ENCODE measurements around the gene TMEM19. TPM values are rescaled to one million over a fixed set of nuclear protein-coding genes. Genes with fewer than 3 reads are reported as not detected.

The TMEM19 gene
- total RNA-seq, 4 donors from 2014 or later: 9.3 to 47.0 (median 21.4) TPM

DNA sequence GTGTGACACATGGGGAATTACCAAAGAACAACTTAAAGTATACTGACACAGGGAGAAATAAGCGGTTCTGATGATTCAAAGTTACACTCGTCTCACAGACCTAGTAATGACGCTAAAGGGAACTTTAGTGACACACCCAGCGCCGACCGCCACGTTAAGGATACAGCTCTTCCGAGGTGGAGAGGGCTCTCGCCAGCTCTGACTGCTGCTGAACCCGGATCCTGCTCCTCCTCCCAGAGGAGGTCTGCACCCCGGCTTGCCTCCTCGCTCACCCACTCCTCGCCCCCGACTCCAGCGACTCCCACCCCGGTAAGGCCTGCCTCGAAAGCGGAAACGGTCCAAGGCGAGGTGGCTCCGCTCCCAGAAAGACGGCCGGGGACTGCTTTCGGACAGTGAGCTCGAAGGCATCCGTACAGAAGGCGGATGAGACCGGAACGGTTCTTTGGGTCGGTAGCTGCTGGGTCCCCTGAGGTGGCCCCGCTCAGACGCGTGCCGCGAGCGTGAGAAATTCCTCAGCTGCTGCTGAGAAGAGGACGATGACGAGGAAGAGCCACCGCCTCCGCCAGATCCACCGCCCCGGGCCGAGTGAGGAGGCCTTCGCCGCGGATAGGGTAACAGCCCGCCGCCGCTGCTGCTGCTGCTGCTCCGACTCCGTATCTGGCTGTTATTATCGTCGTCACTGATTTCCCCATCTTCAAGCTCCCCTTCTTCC is 22.9 kb upstream of the TMEM19 start:
- Histone ChIP-seq H3K9me3 (no peaks in the 10 kb centered on the region), H3K4me1 (peaks cover 27 to 31% of the 10 kb centered on the region in 2 donors), H3K4me3 (peak overlapping the region; percentile 82 to 99 (median 96)), H3K36me3 (peaks cover 0 to 27% of the 10 kb centered on the region in 2 donors), H3K27me3 (no peaks in the 10 kb centered on the region), H3K27ac (peak overlapping the region; percentile 93 to 97 (median 96))
- ATAC-seq (peak; percentile 34 to 44), DNase-seq (peak; percentile 32 to 55)
- in situ Hi-C loops (cut with MboI; ENCODE audit: low sequenced_read_pairs in 4 of 4): loop anchor here in 2 of 4 donors (10.0 kb wide), 2 partner anchors 92 to 172 kb away; partner anchors contain the start of genes RAB21 (in 2 of the 2) and TBC1D15 (in 1 of the 2)
- intact Hi-C loops (cut with DNase I; ENCODE audit: low total_unique reads): no loop called here
- TF ChIP-seq, protein P1, sequence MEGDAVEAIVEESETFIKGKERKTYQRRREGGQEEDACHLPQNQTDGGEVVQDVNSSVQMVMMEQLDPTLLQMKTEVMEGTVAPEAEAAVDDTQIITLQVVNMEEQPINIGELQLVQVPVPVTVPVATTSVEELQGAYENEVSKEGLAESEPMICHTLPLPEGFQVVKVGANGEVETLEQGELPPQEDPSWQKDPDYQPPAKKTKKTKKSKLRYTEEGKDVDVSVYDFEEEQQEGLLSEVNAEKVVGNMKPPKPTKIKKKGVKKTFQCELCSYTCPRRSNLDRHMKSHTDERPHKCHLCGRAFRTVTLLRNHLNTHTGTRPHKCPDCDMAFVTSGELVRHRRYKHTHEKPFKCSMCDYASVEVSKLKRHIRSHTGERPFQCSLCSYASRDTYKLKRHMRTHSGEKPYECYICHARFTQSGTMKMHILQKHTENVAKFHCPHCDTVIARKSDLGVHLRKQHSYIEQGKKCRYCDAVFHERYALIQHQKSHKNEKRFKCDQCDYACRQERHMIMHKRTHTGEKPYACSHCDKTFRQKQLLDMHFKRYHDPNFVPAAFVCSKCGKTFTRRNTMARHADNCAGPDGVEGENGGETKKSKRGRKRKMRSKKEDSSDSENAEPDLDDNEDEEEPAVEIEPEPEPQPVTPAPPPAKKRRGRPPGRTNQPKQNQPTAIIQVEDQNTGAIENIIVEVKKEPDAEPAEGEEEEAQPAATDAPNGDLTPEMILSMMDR (IDR thresholded peaks at IDR 0.05 in 4 of 5, conservative IDR thresholded peaks at IDR 0.05 in 1 of 5): no peak
- TF ChIP-seq POLR2A (IDR thresholded peaks at IDR 0.05): peak; percentile 18

DNA sequence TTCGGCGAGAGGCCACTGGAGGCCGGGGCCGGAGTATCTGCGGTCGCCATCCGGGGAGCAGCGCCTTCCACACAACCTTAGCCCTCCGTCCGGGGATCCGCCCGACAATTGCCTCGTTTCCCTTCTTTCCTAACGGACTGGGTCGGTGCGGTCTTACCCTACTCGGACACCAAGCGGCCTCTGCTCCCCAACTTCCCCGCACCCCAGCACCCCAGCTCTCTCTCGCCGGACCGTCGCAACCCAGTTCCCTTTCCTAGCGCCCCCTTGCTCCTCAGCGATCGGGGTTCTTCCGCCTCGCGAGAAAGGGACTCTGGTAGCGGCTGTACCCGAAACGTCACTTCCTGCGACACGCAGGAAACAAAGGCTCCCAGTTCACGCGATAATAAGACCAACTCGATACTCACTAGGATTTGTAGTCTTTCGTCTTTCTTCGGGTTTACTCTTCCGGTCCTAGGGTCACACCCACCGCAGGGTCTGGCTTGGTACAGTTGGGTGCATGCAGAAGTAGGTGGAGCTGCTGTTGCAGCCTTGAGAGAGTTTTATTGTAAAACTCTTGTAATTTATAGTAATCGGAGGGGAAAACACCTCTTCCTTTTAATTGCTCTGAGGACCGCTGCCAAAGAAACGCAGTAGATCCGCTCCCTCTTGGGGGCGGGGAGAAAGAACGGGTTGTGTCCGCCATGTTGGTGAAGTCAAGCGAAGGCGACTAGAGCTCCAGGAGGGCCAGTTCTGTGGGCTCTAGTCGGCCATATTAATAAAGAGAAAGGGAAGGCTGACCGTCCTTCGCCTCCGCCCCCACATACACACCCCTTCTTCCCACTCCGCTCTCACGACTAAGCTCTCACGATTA is 22.1 kb upstream of the TMEM19 start, which contains the start of the genes THAP2 and ZFC3H1:
TSS of gene THAP2 (plus strand) at position 741 of the 850 bp plus-strand sequence. CDS start 209 bp downstream, outside the sequence.
TSS of gene ZFC3H1 (minus strand) at position 288 of the 850 bp plus-strand sequence. CDS start at position 50, 238 bp downstream.
- intact Hi-C loops (cut with DNase I; ENCODE audit: low total_unique reads): loop anchor here (1.0 to 2.0 kb wide), 3 partner anchors 23 to 175 kb away; partner anchors contain the start of genes RAB21, TBC1D15 and TMEM19
- peak; percentile 97 to 98 for ATAC-seq
- peak within 1 kb of the TSS; percentile 82 to 99 (median 96) for H3K4me3 ChIP-seq
- TF ChIP-seq POLR2A (IDR thresholded peaks at IDR 0.05): peak; percentile 96
- TF ChIP-seq, protein P1 (IDR thresholded peaks at IDR 0.05 in 4 of 5, conservative IDR thresholded peaks at IDR 0.05 in 1 of 5): peak in 2 of 5 experiments; percentile 17 to 38
- H3K36me3 ChIP-seq: peaks cover 0 to 19% of the 10 kb centered on the region in 2 donors
- H3K27me3 ChIP-seq: no peaks in the 10 kb centered on the region
- peak; percentile 95 to 96 for DNase-seq
- H3K9me3 ChIP-seq: no peaks in the 10 kb centered on the region
- in situ Hi-C loops (cut with MboI; ENCODE audit: low sequenced_read_pairs in 4 of 4): loop anchor here in 2 of 4 donors (10.0 kb wide), 2 partner anchors 91 to 171 kb away; partner anchors contain the start of genes RAB21 (in 2 of the 2) and TBC1D15 (in 1 of the 2)
- H3K27ac ChIP-seq: peak within 1 kb of the TSS; percentile 93 to 97 (median 96)
- H3K4me1 ChIP-seq: peaks cover 27 to 31% of the 10 kb centered on the region in 2 donors

- intact Hi-C loops (cut with DNase I; ENCODE audit: low total_unique reads) (loop anchor here (1.0 to 2.0 kb wide), 3 partner anchors 22 to 174 kb away; partner anchors contain the start of genes RAB21, TBC1D15 and TMEM19), in situ Hi-C loops (cut with MboI; ENCODE audit: low sequenced_read_pairs in 4 of 4) (loop anchor here in 2 of 4 donors (10.0 kb wide), 2 partner anchors 90 to 170 kb away; partner anchors contain the start of genes RAB21 (in 2 of the 2) and TBC1D15 (in 1 of the 2))
- Histone ChIP-seq H3K9me3 (no peaks in the 10 kb centered on the region), H3K4me3 (peak overlapping the region; percentile 82 to 99 (median 96)), H3K4me1 (peaks cover 27 to 31% of the 10 kb centered on the region in 2 donors), H3K27me3 (no peaks in the 10 kb centered on the region), H3K36me3 (peaks cover 0 to 12% of the 10 kb centered on the region in 2 donors), H3K27ac (peak overlapping the region; percentile 93 to 97 (median 96))
- ATAC-seq (peak; percentile 11 to 12), DNase-seq (no peak)
- TF ChIP-seq POLR2A (IDR thresholded peaks at IDR 0.05): no peak
- TF ChIP-seq, protein P1 (IDR thresholded peaks at IDR 0.05 in 4 of 5, conservative IDR thresholded peaks at IDR 0.05 in 1 of 5): no peak
Measured at GRCh38 chr12:71664411-71665089, 21.3 kb upstream of the TMEM19 start.
